HepG2 (cell line): ENCODE measurements around the gene GNB3. TPM values are rescaled to one million over a fixed set of nuclear protein-coding genes. Genes with fewer than 3 reads are reported as not detected.
A peak's percentile ranks its signal among the peaks of the same experiment; 100 is the strongest.

Experiments used
- ATAC-seq: fragments of 200-7000 bp; cut with Tn5 transposase; 3 replicates; pipeline ENCODE4 v1.9.1; 2020; ENCODE audit warnings: mild to moderate bottlenecking, moderate library complexity
- BruUV-seq: library from RNA; stranded (reverse); fragments of 400-500 nt; replicated peaks from 2 replicates; lab custom pipeline; 2021; lab: Mats Ljungman, UMichigan
- CTCF ChIA-PET: fragments of 300-600 bp; formaldehyde crosslinking; extraction: SDS; loops from one replicate; lab custom pipeline; 2021; ENCODE audit warnings: low total read pairs, inconsistent platforms, low intra/inter-chr PET ratio; lab: Yijun Ruan, JAX
- POLR2A ChIA-PET: fragments of 350-600 bp; sonication (Branson Sonifier 250); formaldehyde crosslinking; loops from one replicate; lab custom pipeline; 2020; ENCODE audit warnings: antibody characterized with exemption, inconsistent platforms; lab: Yijun Ruan, JAX
- DNase-seq: peaks from one replicate; pipeline ENCODE4 v3.0.0-alpha.2; 2015; ENCODE audit warnings: low spot score
- FAIRE-seq: peaks from 3 replicates; lab custom pipeline; 2011; peaks lifted over from hg19 to GRCh38; lab: Jason Lieb, UNC
- H2AFZ ChIP-seq: one replicate; pipeline ENCODE4 v1.6.1; 2011; ENCODE audit warnings: low read length, inconsistent platforms
- H3K27ac ChIP-seq: fragments of 300-600 bp; 3 replicates; pipeline ENCODE4 v1.8.0; 2011; ENCODE audit warnings: mixed run types, mild to moderate bottlenecking, mixed read lengths, low read length, inconsistent platforms; ENCODE audit not compliant: insufficient read depth; ENCODE audit errors: extremely low read length
- H3K27me3 ChIP-seq, 2 experiments: fragments of 200-600 bp in 1 of 2; 2 replicates in 1 of 2; 3 replicates in 1 of 2; pipeline versions ENCODE4 v1.6.0 to v1.8.0; 2011; ENCODE audit warnings: low read length in 2 of 2, mild to moderate bottlenecking in 2 of 2, moderate library complexity in 2 of 2, inconsistent platforms in 1 of 2; ENCODE audit not compliant: insufficient read depth in 2 of 2, control insufficient read depth in 1 of 2
- H3K36me3 ChIP-seq, 2 experiments: fragments of 200-600 bp in 1 of 2; replicated peaks in 1 of 2; 2 replicates in 1 of 2; 3 replicates in 1 of 2; pipeline versions ENCODE4 v1.5.1 to v1.8.0; 2011; ENCODE audit warnings: low read length in 2 of 2, inconsistent platforms in 1 of 2; ENCODE audit not compliant: insufficient read depth in 2 of 2, control insufficient read depth in 1 of 2
- H3K4me1 ChIP-seq: 2 replicates; pipeline ENCODE4 v1.5.1; 2012; ENCODE audit warnings: low read length, inconsistent platforms; ENCODE audit not compliant: insufficient read depth
- H3K4me2 ChIP-seq: 2 replicates; pipeline ENCODE4 v1.6.0; 2011; ENCODE audit warnings: low read depth, low read length, inconsistent platforms
- H3K4me3 ChIP-seq, 3 experiments: fragments of 200-600 bp in 1 of 3; sonication (generic), shearing (Covaris generic) in 1 of 3; replicated peaks in 1 of 3; 2 replicates each; pipeline ENCODE4 v1.5.1; 2011 to 2016; ENCODE audit warnings: low read length in 3 of 3, inconsistent platforms in 2 of 3, low read depth in 2 of 3, mild to moderate bottlenecking in 2 of 3, control low read depth in 1 of 3, mixed read lengths in 1 of 3; ENCODE audit not compliant: insufficient read depth in 1 of 3
- H3K79me2 ChIP-seq: one replicate; pipeline ENCODE4 v1.6.1; 2011; ENCODE audit warnings: low read length, inconsistent platforms; ENCODE audit not compliant: insufficient read depth
- H3K9ac ChIP-seq: 2 replicates; pipeline ENCODE4 v1.6.0; 2011; ENCODE audit warnings: mild to moderate bottlenecking, low read depth, low read length, inconsistent platforms; ENCODE audit not compliant: insufficient read depth
- H3K9me3 ChIP-seq: 2 replicates; pipeline ENCODE4 v1.5.1; 2012; ENCODE audit warnings: mild to moderate bottlenecking, low read length
- H4K20me1 ChIP-seq: 2 replicates; pipeline ENCODE4 v1.6.0; 2011; ENCODE audit warnings: inconsistent platforms, mild to moderate bottlenecking, low read length, moderate library complexity; ENCODE audit not compliant: insufficient read depth
- NFRKB ChIP-seq: fragments of 450-650 bp; IDR thresholded peaks from 2 replicates; pipeline ENCODE4 v1.6.1; 2017
- POLR2G ChIP-seq: fragments of 200-400 bp; formaldehyde crosslinking; IDR thresholded peaks from 2 replicates; pipeline ENCODE4 v1.6.1; 2018; ENCODE audit warnings: mild to moderate bottlenecking, low read depth, low read length, moderate library complexity
- TAF15 ChIP-seq: fragments of 200-400 bp; formaldehyde crosslinking; IDR thresholded peaks from one replicate; pipeline ENCODE4 v1.6.1; 2018; ENCODE audit warnings: mild to moderate bottlenecking, low read depth, low read length; ENCODE audit not compliant: poor library complexity, severe bottlenecking
- ZKSCAN5 ChIP-seq: sonication (generic); formaldehyde crosslinking; IDR thresholded peaks from 2 replicates; pipeline ENCODE4 v1.5.1; 2020; ENCODE audit warnings: mild to moderate bottlenecking, missing genetic modification reagents
- WGBS: methylation state at CpG from one replicate; pipeline ENCODE4 v1.1.6; 2017; ENCODE audit warnings: low lambda C conversion rate; 5-methylcytosine and 5-hydroxymethylcytosine counted together
- in situ Hi-C: cut with HindIII; loops from 2 replicates; pipeline ENCODE4 v1.10.0; 2017; ENCODE audit warnings: low pct_unique_long_range_greater_than_20kb; ENCODE audit not compliant: extremely low pct_ligation_motif_present
- intact Hi-C: fragments of 100-400 bp; cut with micrococcal nuclease; formaldehyde crosslinking; loops from one replicate; pipeline ENCODE4 v1.10.0; 2022; ENCODE audit not compliant: unreplicated experiment
- polyA plus RNA-seq, 8 experiments: library from polyadenylated mRNA; depleted of rRNA in 3 of 8; stranded (reverse) in 7 of 8; unstranded in 1 of 8; fragments of >200 nt; fragmentation: Illumina TruSeq in 4 of 8; extraction: Trizol in 4 of 8; gene quantifications; 2 replicates each; pipeline versions ENCODE4 v1.2.1 to v1.2.3, GENCODE V29; 2011 to 2016; ENCODE audit warnings: low read depth in 4 of 8, missing spikeins in 1 of 8, mixed read lengths in 1 of 8; ENCODE audit not compliant: insufficient read depth in 1 of 8
- total RNA-seq, 5 experiments: library from RNA; depleted of rRNA; stranded (reverse); fragments of >200 nt; fragmentation: Illumina TruSeq; extraction: Trizol; gene quantifications; 2 replicates each; pipeline ENCODE4 v1.2.3, GENCODE V29; 2016; ENCODE audit warnings: low read depth in 1 of 5
- TF ChIP-seq, protein P1 (sequence below): sonication (generic); formaldehyde crosslinking; IDR thresholded peaks from 2 replicates; pipeline ENCODE4 v1.8.1; 2023; ENCODE audit warnings: missing genetic modification reagents, mild to moderate bottlenecking, borderline replicate concordance

Gene GNB3
- total and polyA plus RNA-seq, 2 of the 13 experiments (the other 11 are each of a cell fraction or from before 2014, with no cell fraction given): 1.3 to 3.6 TPM

DNA sequence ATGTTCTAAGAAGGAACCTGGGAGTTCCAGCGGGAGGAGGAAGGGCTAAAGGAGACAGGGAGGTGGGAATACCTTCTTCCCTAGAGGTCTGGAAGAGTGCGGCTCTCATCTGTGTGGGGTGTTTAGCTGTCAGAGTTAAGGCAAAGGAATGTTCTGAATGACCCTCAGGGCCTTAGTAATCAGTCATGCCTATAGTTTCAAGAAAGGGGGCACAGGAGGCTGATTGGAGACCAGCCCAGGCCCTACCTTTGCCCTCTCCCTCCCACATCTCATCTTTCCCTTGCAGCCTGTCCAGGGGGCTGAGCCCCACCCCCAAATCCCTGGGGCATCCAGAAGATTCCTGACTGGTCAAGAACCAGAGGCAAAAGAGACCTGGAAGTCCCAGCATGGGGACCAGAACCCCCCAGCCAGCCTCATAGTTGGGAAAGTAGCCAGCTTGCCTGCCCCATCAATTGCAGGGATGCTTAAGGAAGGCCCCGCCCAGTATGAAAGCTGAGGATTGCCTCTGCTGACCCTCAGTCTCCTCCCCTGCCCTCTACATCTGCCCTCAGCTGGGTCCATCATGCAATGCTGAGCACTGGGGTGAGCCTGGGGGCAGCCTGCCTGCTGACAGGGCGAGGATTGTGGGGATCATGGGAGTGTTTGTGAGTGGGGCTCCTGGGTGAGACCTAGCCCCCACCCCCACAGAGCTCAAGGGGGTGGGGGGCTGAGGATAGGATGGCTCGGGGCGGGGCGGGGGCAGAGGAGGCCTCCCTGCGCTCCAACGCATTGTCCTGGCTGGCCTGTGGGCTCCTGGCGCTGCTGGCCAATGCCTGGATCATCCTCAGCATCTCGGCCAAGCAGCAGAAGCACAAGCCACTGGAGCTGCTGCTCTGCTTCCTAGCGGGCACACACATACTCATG is 17.3 kb upstream of the GNB3 start:
- H3K9me3 ChIP-seq: no peaks in the 10 kb centered on the region
- intact Hi-C loops: loop anchor here (2.0 to 10.0 kb wide), 2 partner anchors 45 to 209 kb away; no protein-coding TSS in a partner anchor
- H2AFZ ChIP-seq: no peak overlapping the region
- no peak overlapping the region for H3K27ac ChIP-seq
- ChIA-PET CTCF (no interaction called here), POLR2A (interaction anchor here (0.6 to 1.0 kb wide), 2 partner anchors 9 to 70 kb away, joined by 3 to 6 read pairs; partner anchors contain the start of gene MLF2)
- ATAC-seq (no peak), FAIRE-seq (no peak), DNase-seq (no peak)
- H3K4me1 ChIP-seq: peaks cover 37% of the 10 kb centered on the region
- BruUV-seq: no TSS peak
- TF ChIP-seq, protein P1, sequence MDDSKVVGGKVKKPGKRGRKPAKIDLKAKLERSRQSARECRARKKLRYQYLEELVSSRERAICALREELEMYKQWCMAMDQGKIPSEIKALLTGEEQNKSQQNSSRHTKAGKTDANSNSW (CRISPR knock-in tag): no peak
- peak; percentile 26 for TF ChIP-seq TAF15
- no peak for TF ChIP-seq NFRKB
- TF ChIP-seq POLR2G: peak; percentile 22; the same call in 1 of the 2 replicates
- no peak for TF ChIP-seq ZKSCAN5 (CRISPR knock-in tag)
- H3K79me2 ChIP-seq: peaks cover 4% of the 10 kb centered on the region
- in situ Hi-C loops: no loop called here
- 79% methylated on average over 10 of the region's 12 CpGs for WGBS
- no peak overlapping the region for H3K9ac ChIP-seq
- no peak overlapping the region for H3K4me2 ChIP-seq
- peaks cover 5 to 22% of the 10 kb centered on the region in 2 experiments; a peak in 4 of 5 replicates for H3K27me3 ChIP-seq
- no peaks in the 10 kb centered on the region for H3K36me3 ChIP-seq
- no peak overlapping the region for H3K4me3 ChIP-seq
- H4K20me1 ChIP-seq: no peaks in the 10 kb centered on the region
